NCI-H2227 (cell line): ENCODE results near the gene NAB1.

Experiments
- DNase-seq: peaks from one replicate; lab custom pipeline; 2025; ENCODE audit not compliant: unreplicated experiment; lab: John Stamatoyannopoulos, UW

The NAB1 gene

DNA sequence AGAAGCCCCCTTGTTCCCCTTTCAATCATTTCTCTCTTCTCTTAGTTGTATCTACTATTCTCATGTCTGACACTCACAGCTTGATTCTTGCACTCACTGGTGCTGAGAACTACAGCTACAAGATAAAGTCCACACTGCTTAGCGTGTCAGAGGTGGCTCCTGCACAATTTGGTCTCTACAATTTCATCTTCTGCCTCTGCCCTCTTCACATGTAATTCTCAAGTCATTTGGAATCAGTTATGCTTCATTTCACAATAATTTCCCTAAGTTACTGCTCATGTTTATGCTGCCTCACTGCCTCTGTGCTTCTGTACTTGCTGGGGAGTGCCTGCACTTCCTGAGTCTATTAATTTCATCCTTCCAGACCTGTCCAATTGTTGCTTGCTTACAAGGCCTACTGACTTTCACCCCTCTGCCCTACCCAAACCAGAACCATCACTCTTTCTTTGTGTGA, 11.6 kb upstream of the NAB1 start:
- peak; percentile 43 for DNase-seq

DNA sequence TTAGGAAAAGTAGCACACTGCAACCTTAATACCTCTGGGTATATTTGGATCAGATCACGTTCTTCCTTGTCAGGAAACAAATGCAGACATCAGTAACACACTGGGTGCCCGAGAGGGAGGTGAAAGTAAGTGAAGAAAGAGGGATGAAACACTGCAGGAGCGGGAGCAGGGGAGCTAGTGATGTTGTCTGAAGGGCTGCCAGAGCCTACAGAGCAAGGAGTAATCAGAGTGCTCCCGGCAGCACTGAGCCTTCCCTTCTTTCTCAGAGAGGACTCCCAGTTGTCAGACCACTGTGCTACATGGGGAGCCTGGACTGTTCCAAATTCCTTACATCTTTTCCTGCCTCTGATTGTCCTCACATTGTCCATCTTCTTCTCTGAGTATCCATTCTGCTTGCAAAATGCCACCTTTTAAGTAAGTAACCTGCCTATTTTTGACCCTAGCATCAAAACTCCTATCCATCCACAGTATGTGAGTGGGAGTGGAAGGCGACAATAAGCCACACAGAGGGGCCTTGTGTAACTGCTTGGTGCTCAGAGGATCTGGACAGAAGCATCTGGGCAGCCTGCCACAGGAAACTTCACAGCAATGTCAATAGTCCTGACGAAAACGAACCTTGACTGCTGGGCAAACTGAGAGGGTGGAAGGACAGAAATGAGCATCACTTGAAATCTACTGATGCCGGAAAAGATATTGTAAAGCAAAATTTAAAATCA, 10.8 kb upstream of the NAB1 start:
- DNase-seq: no peak

DNA sequence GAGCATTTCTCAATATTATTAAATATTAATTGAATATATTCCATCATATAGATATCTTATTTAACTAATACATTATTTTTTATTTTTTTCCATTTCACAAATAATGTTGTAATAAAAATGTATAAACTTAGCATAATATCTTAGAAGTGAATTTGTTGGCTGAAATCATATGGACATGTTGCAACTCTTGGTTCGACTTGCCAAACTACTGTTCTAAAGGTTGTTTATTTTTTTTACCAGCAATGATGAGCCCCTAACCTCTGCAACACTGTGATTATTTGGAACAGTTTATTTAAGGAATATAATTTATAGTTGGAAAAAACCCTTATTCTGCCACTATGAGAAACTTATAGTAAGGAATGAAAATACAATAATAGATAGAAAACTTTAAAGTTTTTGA, 8.8 kb upstream of the NAB1 start:
- no peak for DNase-seq

DNA sequence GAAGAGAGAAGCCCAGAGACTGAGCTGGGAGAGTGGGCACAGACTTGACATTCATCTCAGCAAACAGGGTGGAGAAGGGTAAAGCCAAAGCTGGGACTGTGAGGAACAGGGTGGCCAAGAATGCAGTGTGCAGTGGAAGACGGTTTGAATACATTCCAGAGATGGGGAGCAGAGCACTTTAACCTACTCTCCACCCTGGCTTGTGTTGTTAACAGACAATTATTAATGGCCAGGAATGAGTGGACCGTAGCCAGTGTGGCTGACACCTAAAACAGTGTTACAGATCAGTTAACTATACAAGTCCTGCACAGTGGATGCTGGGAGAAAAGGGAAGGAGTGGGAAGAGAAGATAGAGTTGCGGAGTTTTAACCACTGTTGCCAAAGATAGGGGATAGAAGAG, 7.4 kb upstream of the NAB1 start:
- no peak for DNase-seq

DNA sequence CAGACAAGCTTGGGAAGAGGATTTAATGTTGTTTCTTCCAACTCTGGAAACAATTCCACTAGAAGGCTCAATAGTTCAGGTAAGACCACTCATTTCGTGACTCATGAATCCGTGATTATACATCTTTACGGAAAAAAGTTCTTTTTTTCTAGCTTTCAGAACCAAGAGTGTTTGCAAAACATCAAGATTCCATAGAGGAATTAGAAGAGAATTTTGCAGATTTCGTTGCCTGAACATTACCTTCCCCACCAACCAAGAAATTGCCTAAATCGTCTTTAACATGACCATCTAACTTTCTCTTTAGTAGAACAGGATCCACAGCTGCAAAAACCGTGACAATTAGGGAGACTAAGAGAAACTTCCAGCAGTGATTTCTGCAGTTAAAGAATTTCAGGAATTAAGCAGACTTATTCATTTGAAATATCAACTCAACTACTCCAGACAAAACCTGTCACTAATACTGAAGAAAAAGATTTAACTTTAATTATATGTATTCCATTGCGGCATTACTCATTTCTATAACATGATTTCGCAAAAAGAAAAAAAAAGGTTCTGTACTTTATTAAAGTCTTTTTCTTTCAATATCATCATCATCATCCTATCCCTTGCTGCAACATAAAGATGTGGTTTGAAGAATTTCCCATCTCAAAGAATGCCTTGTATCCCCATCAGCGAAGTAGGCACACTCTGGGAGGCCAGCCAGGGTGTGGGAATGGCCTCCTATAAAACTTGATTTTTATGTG, 1.9 kb upstream of the NAB1 start:
- DNase-seq: no peak

DNA sequence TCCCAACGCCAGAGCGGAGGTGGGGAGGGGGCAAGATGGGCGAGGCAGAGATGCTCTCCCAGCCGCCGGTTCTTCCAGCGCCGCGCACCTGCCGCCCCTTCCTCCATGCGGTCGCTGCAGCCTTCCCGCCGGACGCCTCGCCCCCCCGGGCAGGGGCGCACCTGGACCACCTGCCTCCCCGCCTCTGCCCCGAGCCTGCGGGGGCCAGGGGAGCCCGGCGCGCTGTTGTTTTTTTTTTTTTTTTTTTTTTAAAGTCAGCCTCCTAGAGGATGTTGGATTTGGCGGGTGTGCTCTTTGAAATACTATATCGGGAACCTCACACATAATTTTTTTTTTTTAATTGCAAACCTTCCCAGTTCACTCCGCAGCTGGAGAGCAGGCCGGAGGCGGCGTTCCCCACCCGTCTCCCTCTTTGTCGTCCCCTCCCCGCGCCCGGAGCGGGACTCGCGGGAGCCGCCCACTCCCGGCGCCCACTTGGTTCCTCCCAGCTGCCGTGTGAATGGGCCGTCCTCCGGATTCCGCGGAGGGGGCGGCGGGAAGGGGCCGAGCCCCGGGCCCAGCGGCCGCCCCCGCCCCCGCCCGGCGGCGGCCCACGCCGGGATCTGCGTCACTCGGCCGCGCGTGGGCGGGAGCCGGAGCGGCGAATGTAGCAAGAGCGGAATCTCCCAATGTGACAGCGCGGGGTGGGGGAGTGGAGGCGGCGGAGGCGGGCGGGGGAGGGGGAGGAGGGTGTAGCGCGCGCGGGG, 421 bp upstream of the NAB1 start:
- peak; percentile 97 for DNase-seq

DNA sequence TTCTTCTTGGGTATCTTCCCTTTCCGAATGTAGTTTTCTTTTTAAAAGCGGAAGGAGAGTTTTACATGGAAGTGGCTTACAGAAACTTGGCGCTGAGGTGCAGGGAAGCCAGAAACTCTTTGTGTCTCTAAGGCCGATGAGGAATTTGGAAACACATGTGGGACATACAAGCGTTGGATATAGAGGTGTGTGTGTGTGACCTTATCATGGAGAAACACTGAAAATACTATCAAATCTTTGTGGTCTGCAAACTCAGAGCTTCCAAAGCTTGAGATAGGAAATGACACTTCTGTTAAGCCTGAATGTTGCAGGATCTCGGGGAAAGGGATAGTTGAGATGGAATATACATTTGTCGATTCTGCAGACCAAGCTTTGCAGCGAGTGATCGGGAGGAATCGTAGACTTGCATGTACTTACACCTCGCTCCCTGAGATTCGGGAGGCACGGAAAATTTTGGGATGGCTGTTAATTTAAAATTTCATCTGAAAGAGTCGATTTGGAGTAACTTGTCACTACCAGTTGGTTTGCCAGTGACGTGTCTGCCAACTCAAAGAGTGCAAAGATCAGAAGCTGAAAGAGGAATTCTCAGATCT, 1.0 kb downstream of the NAB1 start:
- peak; percentile 56 for DNase-seq

DNA sequence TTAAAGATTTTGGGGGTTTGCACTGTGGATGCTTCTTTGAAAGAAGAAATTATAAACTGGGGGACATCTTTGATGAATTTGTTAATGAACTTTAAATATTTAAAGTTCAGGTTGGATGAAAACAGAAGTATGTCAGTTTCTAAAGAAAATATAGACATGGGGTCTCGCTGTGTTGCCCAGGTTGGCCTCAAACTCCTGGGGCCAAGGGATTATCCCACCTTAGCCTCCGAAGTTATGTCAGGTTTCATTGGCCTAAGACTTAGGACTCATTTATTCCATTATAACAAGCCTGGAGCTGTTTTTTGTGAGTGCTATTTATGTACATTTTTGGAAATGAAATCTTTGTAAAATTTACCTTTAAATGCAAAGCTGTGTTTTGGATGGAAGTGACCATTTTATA, 2.5 kb downstream of the NAB1 start:
- DNase-seq: no peak

DNA sequence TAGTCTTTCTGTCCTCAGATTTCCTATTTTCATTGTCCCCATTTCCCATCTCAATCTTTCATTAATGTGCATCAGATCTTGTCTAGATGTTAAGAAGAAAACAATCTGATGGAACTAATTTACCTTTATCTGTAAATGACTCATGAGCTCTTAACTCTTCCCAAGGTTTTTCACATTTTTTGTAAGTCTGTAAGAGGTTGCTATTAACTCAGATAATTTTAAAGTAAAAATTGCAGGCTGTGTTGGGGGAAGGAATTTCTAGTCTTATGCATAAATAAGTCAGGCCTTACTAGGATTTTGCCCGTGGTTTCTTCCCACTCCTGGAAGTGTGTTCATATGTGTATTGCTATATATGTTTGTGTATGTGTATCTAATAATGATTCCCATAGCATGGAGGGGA, 4.3 kb downstream of the NAB1 start:
- no peak for DNase-seq

DNA sequence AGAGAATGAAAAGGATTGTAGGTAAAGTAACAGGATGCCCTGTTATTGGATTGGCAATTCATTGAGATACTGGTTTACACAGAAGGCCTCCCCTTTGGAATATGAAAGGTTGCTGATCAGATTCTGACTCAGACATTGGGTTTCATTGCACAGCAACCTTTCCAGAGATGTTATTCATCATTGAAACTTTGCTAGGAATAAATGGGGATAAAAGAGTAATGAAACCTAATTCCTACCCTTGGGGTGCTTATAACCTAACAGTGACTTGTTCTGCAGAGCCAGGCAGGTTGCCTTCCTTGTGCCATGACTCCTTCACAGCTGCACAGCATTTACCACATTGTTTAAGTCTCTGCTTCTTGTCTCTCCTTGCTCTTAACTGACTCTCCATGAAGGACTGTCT, 5.0 kb downstream of the NAB1 start:
- DNase-seq: no peak

DNA sequence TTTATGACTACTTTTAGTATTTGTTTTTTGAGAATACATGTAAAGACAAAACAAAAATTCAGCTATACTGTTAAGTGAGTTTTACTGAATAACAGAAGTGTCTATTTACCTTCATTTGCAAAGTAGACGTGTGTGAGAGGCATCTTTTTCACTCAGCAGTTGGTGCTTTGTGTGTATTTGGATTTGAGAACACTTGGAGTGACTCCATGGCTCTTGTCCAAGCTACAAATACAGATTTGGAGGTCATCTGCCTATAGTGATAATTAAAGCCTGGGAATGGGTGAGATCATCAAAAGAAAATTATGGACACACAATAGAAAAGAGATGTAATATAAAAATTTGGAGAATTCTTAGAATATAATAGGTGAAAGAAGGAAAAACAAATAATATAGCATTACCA, 6.2 kb downstream of the NAB1 start:
- peak; percentile 34 for DNase-seq

DNA sequence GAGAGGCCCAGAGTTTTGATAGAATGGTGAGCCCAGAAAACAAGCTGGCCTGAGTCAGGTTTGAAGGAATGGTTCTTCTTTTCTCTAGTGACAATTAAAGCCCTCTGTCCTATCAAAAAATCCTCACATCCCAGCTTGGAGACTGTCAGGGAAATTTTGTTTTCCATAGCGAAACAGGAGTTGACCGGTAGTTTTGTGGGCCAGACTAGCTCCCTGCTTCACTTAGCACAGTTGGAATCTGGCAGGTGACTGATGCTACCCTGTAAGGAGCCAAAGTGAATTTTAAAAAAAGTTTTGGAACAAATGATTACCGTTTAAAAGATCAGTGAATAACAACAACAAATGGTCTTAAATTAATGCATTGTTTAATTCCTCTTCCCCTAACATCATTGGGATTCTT, 6.7 kb downstream of the NAB1 start:
- DNase-seq: peak; percentile 34

DNA sequence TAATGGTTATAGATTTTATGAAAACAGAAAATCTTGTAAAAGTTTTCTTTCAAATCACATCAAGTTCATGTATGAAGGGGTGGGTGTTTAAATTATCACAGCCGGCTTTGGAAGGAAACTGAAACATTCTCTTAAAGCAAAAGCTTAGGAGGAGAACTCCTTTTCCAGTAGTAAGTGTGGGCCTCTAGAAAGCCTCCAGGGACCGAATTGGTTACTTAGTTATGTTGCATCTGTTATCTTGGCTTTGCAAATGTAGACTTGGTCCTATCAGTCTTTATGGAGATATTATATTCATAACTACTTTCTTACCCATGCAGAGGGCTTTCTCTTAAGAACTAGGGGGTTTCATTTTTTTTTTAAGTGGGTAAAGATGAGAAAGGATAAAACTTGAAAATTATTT, 7.4 kb downstream of the NAB1 start:
- no peak for DNase-seq

DNA sequence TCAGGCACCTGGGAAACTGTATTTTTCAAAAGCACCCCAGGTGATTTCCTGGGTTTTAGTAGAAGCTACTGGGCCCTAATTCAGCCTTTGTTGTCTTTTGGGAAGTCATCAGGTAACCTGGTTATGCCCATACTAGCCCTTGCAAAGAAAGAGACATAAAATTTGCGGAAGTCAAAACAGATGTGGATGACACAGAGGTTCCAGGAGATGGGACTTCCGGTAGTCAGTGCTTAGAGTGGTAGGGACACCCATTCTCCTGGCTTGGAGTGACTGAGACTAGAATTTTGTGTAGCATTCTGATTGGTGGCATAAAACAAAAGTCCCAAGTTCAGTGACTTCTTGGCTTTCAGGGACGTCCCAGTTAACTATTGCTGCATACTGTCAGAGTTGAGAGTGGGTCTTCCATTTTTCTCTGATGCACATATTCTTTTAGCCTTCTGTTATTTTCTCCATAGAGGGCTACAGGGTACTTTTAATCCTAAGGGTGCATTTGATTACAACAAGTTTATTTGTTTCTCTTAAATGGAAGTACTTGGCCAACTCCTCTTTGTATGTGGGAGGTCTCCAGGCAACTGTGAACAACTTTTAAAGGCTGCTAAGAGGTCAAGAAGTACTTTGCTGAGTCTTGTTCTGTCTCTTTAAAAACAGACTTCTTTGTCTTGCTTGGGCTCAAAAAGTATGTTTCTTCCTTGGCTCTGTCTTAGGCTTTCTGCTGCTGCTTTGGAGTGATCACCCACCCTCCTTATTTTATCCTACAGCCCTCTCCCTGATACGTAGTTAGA, 8.8 kb downstream of the NAB1 start:
- DNase-seq: no peak

DNA sequence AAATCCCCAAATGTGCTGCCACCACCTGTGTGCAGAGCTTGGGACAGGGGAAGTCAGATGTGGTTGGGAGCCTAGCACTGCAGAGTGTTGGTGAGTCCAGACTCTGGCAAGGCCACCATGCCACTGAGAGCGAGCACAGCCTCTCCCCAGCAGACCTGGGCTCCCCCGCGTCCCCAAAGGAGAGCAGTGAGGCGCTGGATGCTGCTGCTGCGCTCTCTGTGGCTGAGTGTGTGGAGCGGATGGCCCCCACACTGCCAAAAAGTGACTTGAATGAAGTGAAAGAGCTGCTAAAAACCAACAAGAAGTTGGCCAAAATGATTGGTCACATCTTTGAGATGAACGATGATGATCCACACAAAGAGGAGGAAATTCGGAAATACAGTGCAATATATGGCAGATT, 10.7 kb downstream of the NAB1 start:
- no peak for DNase-seq

DNA sequence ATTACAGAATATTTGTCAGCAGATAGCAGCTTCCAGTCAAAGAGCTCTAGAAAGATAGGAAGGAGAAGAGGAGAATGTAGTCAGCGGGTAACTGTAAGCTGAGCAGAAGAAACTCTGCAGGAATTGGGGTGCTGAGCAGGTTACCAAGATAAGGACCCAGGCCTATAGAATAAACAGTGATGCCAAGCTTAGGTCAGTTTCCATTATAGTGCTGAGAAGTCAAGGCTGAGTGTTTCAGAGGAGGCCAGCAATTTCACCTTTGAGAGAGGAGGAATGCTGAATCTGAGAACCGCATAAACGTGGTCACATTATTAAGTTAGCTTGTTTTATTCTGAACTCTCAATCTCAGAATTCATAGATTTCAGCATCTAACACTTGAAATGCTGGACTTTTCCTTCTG, 13.9 kb downstream of the NAB1 start:
- DNase-seq: no peak

DNA sequence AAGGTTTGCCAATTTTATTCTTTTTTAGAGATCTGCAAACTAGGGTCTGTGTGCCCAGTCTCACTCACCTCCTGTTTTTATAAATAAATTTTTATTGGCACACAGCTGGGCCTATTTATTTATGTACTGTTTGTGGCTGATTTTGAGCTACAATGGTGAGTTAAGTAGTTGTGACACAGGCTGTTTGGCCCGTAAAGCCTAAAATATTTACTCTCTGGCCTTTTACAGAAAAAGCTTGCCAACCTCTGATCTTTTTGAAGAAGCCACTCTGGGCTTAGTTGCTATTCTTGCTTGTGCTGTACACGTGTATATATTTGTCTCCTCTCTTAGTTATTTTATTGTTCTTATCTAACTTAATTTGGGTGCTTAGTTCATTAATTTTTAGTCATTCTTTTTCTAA, 14.5 kb downstream of the NAB1 start:
- no peak for DNase-seq

DNA sequence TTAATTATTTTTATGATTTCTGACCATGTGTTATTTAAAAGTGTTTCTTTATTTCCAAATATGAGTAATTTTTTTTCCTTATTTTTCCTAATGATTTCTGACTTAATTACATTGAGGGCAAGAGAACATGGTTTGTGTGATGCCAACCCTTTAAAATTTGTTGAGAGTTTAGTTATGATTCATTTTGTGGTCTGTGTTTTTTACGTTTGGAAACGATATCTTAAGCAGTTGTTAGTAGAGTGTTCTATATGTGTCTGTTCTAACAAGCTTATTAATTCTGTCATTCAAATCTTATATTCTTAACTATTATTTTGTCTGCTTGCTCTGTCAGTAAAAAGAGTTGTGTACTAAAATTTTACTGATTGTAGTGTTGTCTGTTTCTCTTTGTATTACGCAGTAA, 15.0 kb downstream of the NAB1 start:
- no peak for DNase-seq

DNA sequence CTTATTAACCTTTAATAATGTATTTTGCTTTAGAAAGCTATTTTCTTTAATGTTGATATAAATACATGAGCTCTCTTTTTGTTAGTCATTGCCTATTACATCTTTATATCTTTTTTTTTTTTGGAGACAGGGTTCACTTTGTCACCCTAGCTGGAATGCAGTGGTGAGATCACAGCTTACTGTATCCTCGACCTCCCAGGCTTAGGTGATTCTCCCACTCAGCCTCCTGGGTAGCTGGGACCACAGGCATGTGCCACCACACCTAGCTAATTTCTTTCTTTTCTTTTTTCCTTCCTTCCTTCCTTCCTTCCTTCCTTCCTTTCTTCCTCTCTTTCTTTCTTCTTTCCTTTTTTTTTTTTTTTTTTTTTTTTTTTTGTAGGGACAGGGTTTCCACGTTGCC, 15.4 kb downstream of the NAB1 start:
- DNase-seq: no peak

DNA sequence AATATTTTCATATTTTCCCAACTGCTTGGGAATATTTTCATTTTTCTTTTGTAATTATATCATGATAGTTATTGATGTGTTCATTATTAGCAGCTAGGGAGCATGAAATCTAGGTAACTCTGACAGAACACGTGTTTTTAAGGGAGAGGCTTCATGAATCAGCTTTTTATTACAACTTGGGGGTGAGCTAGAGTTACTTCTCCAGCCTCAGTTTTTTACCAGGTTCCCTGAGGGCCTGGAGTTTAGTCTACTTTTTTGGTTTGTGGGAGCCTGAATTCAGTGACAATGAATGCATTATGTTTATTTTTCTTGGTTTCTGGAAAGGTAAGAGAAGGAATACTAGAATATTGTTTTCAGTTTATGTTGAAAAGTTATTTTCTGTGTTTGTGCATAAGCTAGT, 18.0 kb downstream of the NAB1 start:
- no peak for DNase-seq

DNA sequence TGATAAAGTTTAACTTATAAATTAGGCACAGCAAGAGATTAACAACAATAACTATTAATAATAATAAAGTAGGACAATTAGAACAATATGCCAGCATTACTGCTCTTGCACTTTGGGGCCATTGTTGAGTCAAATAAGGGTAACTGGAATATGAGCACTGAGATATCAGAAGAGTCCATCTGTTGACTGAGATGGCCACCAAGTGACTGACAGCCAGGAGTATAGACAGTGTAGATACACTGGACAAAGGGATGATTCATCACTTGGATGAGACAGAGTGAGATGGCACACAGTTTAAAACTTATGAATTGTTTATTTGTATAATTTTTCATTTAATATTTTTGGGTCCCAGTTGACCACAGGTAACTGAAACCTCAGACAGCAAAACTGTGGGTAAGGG, 20.0 kb downstream of the NAB1 start:
- DNase-seq: no peak
